Epithelial cell of esophagus (primary cell): ENCODE measurements around the gene PARK7.
"Not testable (repeated sequence)": the region's sequence is repeated elsewhere in the genome, so short reads cannot be mapped to it uniquely, and the experiment has no call there.

ENCODE experiments used
- DNase-seq: peaks from one replicate; pipeline ENCODE4 v3.0.0; 2010; ENCODE audit warnings: low read depth
- H3K4me3 ChIP-seq: 2 replicates; pipeline ENCODE4 v1.5.1; 2011; ENCODE audit warnings: mild to moderate bottlenecking, low read length, control low read depth
- CTCF ChIP-seq: IDR thresholded peaks from 2 replicates; pipeline ENCODE4 v1.5.1; 2011; ENCODE audit warnings: low read depth, mild to moderate bottlenecking, low read length, control low read depth, inconsistent platforms; ENCODE audit not compliant: insufficient read depth; ENCODE audit errors: missing control alignments

The PARK7 gene

GRCh38 chr1:7960867-7961215 lies 670 bp upstream of the PARK7 start:
- peak overlapping the region; percentile 65 for H3K4me3 ChIP-seq
- no peak for DNase-seq
- TF ChIP-seq CTCF: no peak

GRCh38 chr1:7962014-7962335 lies 464 bp downstream of the PARK7 start:
- TF ChIP-seq CTCF: no peak
- no peak for DNase-seq

GRCh38 chr1:7962636-7963377 lies 1.3 kb downstream of the PARK7 start:
- peak overlapping the region; percentile 65 for H3K4me3 ChIP-seq
- no peak for TF ChIP-seq CTCF
- DNase-seq: no peak

More at GRCh38 chr1:7962014-7962335, 464 bp downstream of the PARK7 start:
- H3K4me3 ChIP-seq: peak overlapping the region; percentile 65

GRCh38 chr1:7963378-7963730 lies 1.8 kb downstream of the PARK7 start:
- DNase-seq, H3K4me3 ChIP-seq: not testable (repeated sequence)

GRCh38 chr1:7963841-7964240 lies 2.3 kb downstream of the PARK7 start:
- not testable (repeated sequence) for H3K4me3 ChIP-seq, DNase-seq

GRCh38 chr1:7964476-7964875 lies 3.0 kb downstream of the PARK7 start:
- H3K4me3 ChIP-seq: no peak overlapping the region
- DNase-seq: no peak
- no peak for TF ChIP-seq CTCF

GRCh38 chr1:7967196-7967595 lies 5.7 kb downstream of the PARK7 start:
- no peak for TF ChIP-seq CTCF
- H3K4me3 ChIP-seq: no peak overlapping the region
- DNase-seq: no peak

GRCh38 chr1:7967651-7968050 lies 6.1 kb downstream of the PARK7 start:
- no peak overlapping the region for H3K4me3 ChIP-seq
- no peak for TF ChIP-seq CTCF
- DNase-seq: no peak
